ENCODE measurements around the gene CYP27C1. TPM values are rescaled to one million over a fixed set of nuclear protein-coding genes. Genes with fewer than 3 reads are reported as not detected.

Gene CYP27C1
- total and polyA plus RNA-seq, 2 of the 13 experiments (the other 11 are each of a cell fraction or from before 2014, with no cell fraction given), result not detected

DNA sequence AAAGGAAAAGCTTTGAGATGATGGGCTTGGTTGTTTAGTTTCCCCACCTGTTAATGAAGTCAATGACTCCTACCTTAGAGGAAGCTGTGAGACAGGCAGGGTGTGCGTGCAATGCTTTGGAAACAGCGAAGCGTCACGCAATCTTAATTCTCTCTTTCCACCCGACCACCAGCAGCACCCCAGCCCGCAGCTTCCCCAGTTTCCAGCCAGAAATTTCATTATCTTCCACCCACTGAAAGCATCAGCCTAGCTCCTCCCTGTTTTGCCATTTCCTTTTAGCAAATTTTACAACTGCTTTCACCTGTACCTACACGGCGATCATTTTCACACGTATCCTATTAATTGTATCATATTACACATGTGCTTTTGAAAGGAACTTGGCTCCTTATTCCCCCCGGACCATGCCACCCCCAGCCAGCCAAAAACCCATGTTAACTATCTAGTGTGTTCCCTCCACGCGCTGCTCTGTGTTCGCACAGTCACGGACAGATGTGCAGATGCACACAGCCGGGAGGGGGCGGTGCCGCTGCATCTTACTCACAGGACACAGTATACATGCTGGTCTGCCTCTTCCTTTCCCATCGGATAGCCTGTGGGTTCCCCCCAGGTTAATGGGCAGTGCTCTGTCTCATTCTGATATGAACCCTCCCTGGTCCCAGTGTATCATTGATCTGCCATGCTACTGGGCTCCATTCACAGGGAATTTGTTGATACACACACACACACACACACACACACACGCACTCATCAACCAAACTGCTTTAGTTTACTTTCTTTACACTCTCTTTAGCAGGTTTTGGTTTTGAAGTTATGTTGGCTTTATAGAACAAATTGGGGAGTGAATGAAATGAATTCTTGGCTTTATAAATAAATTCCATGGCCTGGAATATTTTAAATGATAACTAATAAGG, 22.4 kb downstream of the CYP27C1 start (continued):
- TF ChIP-seq, protein P1, sequence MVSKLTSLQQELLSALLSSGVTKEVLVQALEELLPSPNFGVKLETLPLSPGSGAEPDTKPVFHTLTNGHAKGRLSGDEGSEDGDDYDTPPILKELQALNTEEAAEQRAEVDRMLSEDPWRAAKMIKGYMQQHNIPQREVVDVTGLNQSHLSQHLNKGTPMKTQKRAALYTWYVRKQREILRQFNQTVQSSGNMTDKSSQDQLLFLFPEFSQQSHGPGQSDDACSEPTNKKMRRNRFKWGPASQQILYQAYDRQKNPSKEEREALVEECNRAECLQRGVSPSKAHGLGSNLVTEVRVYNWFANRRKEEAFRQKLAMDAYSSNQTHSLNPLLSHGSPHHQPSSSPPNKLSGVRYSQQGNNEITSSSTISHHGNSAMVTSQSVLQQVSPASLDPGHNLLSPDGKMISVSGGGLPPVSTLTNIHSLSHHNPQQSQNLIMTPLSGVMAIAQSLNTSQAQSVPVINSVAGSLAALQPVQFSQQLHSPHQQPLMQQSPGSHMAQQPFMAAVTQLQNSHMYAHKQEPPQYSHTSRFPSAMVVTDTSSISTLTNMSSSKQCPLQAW (CRISPR knock-in tag; IDR thresholded peaks at IDR 0.05), result peak; percentile 66; the same call in 1 of the 2 replicates

GRCh38 chr2:127196998-127197397, 23.1 kb downstream of the CYP27C1 start:
- Histone ChIP-seq H3K4me2 (ENCODE audit: low read depth, low read length) (peak overlapping the region; percentile 96), H3K27ac (ENCODE audit: extremely low read length, insufficient read depth, low read length) (no peak overlapping the region), H3K9me3 (ENCODE audit: low read length) (no peaks in the 10 kb centered on the region), H3K4me3 (replicated peaks in 1 of 3; ENCODE audit: insufficient read depth in 1 of 3, low read depth in 2 of 3, low read length in 3 of 3) (peak overlapping the region; percentile 37 to 62 (median 57)), H3K79me2 (ENCODE audit: insufficient read depth, low read length) (no peaks in the 10 kb centered on the region), H3K27me3 (ENCODE audit: control insufficient read depth in 1 of 2, insufficient read depth in 2 of 2, low read length in 2 of 2) (peaks cover 2 to 33% of the 10 kb centered on the region in 2 experiments; a peak in 2 of 5 replicates), H3K4me1 (ENCODE audit: insufficient read depth, low read length) (peaks cover 11% of the 10 kb centered on the region), H3K9ac (ENCODE audit: insufficient read depth, low read depth, low read length) (peak overlapping the region; percentile 0; the same call in 1 of the 2 replicates), H4K20me1 (ENCODE audit: insufficient read depth, low read length) (no peaks in the 10 kb centered on the region), H2AFZ (ENCODE audit: low read length) (peak overlapping the region; percentile 81), H3K36me3 (replicated peaks in 1 of 2; ENCODE audit: control insufficient read depth in 1 of 2, insufficient read depth in 2 of 2, low read length in 2 of 2) (no peaks in the 10 kb centered on the region)
- intact Hi-C loops (cut with micrococcal nuclease; ENCODE audit: unreplicated experiment) (loop anchor here (1.0 to 5.0 kb wide), 4 partner anchors 95 to 452 kb away; partner anchors contain the start of gene ERCC3), in situ Hi-C loops (cut with HindIII; ENCODE audit: extremely low pct_ligation_motif_present, low pct_unique_long_range_greater_than_20kb) (loop anchor here (5.0 kb wide), 1 partner anchor 280 kb away; no protein-coding TSS in a partner anchor)
- DNase-seq (ENCODE audit: low spot score), result peak; percentile 62
- ATAC-seq, result peak; percentile 79
- BruUV-seq (replicated peaks), result no TSS peak
- 4% methylated on average over 4 of the region's 4 CpGs for WGBS (ENCODE audit: low lambda C conversion rate)
- peak; percentile 95 for FAIRE-seq
- ChIA-PET POLR2A (interaction anchor here (0.8 to 1.4 kb wide), 3 partner anchors 97 to 282 kb away, joined by 3 to 4 read pairs (median 3); partner anchors contain the start of gene ERCC3), CTCF (ENCODE audit: low intra/inter-chr PET ratio, low total read pairs) (interaction anchor here (1.6 to 2.4 kb wide), 3 partner anchors 97 to 283 kb away, joined by 4 to 16 read pairs (median 7); partner anchors contain the start of gene ERCC3)
- TF ChIP-seq SCMH1 (CRISPR knock-in tag; IDR thresholded peaks at IDR 0.05; ENCODE audit: borderline replicate concordance) (no peak), ZSCAN29 (CRISPR knock-in tag; conservative IDR thresholded peaks at IDR 0.05) (no peak), ZNF616 (CRISPR knock-in tag; IDR thresholded peaks at IDR 0.05; ENCODE audit: low read depth) (no peak), FOXC1 (CRISPR knock-in tag; IDR thresholded peaks at IDR 0.05; ENCODE audit: borderline replicate concordance) (no peak), SIN3A (IDR thresholded peaks at IDR 0.05; ENCODE audit: borderline replicate concordance, low read depth, low read length) (no peak), ZNF468 (CRISPR knock-in tag; IDR thresholded peaks at IDR 0.05) (no peak), AKAP8 (CRISPR knock-in tag; IDR thresholded peaks at IDR 0.05) (no peak), ZKSCAN8 (CRISPR knock-in tag; IDR thresholded peaks at IDR 0.05; ENCODE audit: borderline replicate concordance) (no peak), ZNF501 (CRISPR knock-in tag; IDR thresholded peaks at IDR 0.05) (no peak), CENPBD1 (CRISPR knock-in tag; IDR thresholded peaks at IDR 0.05; ENCODE audit: borderline replicate concordance, low read depth) (no peak), ZNF12 (CRISPR knock-in tag; IDR thresholded peaks at IDR 0.05) (0 out of 2 replicates have a peak, but pooled peaks have one; percentile 53), RXRB (CRISPR knock-in tag; IDR thresholded peaks at IDR 0.05; ENCODE audit: borderline replicate concordance) (peak; percentile 22; the same call in 1 of the 2 replicates), ZNF180 (CRISPR knock-in tag; IDR thresholded peaks at IDR 0.05; ENCODE audit: borderline replicate concordance, low read depth) (no peak), GTF3A (CRISPR knock-in tag; conservative IDR thresholded peaks at IDR 0.05) (no peak), TFDP2 (CRISPR knock-in tag; IDR thresholded peaks at IDR 0.05) (no peak), SATB2 (CRISPR knock-in tag; IDR thresholded peaks at IDR 0.05) (no peak)

Data from HepG2 (cell line).